Pancreas (tissue), 10 donors: ENCODE data around the gene MCRIP2. TPM values are rescaled to one million over a fixed set of nuclear protein-coding genes. Genes with fewer than 3 reads are reported as not detected.

Experiments used
- ATAC-seq, 4 donors: fragments of 200-7000 bp; cut with Tn5 transposase; one replicate each; pipeline versions ENCODE4 v1.8.0 to v1.9.1; 2020; ENCODE audit warnings: mild to moderate bottlenecking in 4 of 4, moderate library complexity in 4 of 4
- DNase-seq, 6 donors: peaks; one replicate each; pipeline ENCODE4 v3.0.0-alpha.2; 2020
- FAIRE-seq: peaks from 2 replicates; lab custom pipeline; 2012; peaks lifted over from hg19 to GRCh38; lab: Jason Lieb, UNC
- H3K27ac ChIP-seq, 4 donors: fragments of 200-600 bp; sonication (generic); 1 replicate in 3 of 4; 2 replicates in 1 of 4; pipeline versions ENCODE4 v1.5.0 to v1.8.0; 2020
- H3K27me3 ChIP-seq, 4 donors: fragments of 200-600 bp; one replicate each; pipeline ENCODE4 v1.8.0; 2021
- H3K36me3 ChIP-seq, 3 donors: fragments of 200-600 bp; sonication (generic) in 1 of 3; one replicate each; pipeline versions ENCODE4 v1.5.0 to v1.8.0; 2020 to 2021
- H3K4me1 ChIP-seq, 3 donors: fragments of 200-600 bp; one replicate each; pipeline ENCODE4 v1.8.0; 2021
- H3K4me3 ChIP-seq, 4 donors: fragments of 200-600 bp; sonication (generic) in 2 of 4; one replicate each; pipeline versions ENCODE4 v1.5.0 to v1.8.0; 2020 to 2021
- H3K9me3 ChIP-seq, 4 donors: fragments of 200-600 bp; one replicate each; pipeline ENCODE4 v1.8.0; 2021
- WGBS, 2 donors: extraction: QIAGEN DNeasy Blood & Tissue Kit; methylation state at CpG; one replicate each; pipeline ENCODE4 v1.1.7; 2013; 5-methylcytosine and 5-hydroxymethylcytosine counted together
- intact Hi-C, 3 donors: fragments of 100-400 bp; cut with DNase I; formaldehyde crosslinking; loops; one replicate each; pipeline versions ENCODE4 v1.11.1 to v1.14.2; 2022
- polyA plus RNA-seq, 2 donors: library from polyadenylated mRNA; stranded (reverse); fragments of 200-250 nt; gene quantifications; one replicate each; pipeline ENCODE4 v1.2.3, GENCODE V29; 2013
- total RNA-seq, 6 donors: library from RNA; stranded (reverse); fragmentation: NEBNext Ultra II Directional in 4 of 6; extraction: Animal tissue kit (Norgen Biotek cat#: 25700) in 4 of 6; gene quantifications; one replicate each; pipeline versions ENCODE4 v1.2.1 to v1.2.4, GENCODE V29; 2021 to 2023
- TF ChIP-seq, protein P1 (sequence below), 4 donors: fragments of 200-600 bp; sonication (generic) in 3 of 4; IDR thresholded peaks; one replicate each; pipeline versions ENCODE4 v1.5.0 to v1.8.0; 2021; ENCODE audit warnings: antibody characterized with exemption in 4 of 4
- donor health status: healthy with polysubstance abuse.
- donor health status: DM: no; HTN: no; CAD: no; lungs with moderate emphysema.
- donor health status: DM: no; HTN: no; CAD: no.
- donor health status: control.
- donor health status: control.
- donor health status: Bipolar disorder and iron deficiency.
- donor health status: DM: yes; HTN: yes; CAD: no.
- donor health status: DM: no; HTN: no; CAD: no.
- donor health status: DM: no; HTN: no; CAD: no.
- donor health status: DM: yes; HTN: yes; CAD: no.

The MCRIP2 gene
- total and polyA plus RNA-seq, 8 donors = 19.0 to 89.3 (median 27.7) TPM

DNA sequence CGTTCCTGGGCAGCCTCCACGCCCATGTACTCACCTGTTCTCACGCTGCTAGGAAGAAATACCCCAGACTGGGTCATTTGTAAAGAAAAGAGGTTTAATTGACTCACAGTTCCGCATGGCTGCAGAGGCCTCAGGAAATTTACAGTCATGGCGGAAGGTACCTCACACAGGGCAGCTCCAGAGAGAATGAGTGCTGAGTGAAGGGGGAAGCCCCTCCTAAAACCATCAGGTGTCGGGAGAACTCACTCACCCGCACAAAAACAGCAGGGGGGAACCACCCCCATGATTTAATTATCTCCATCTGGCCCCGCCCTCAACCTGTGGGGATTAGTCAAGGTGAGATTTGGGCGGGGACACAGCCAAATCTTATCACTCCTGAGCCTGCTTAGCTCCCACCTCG, 33.6 kb upstream of the MCRIP2 start:
- Histone ChIP-seq H3K27ac (no peak overlapping the region), H3K9me3 (no peaks in the 10 kb centered on the region), H3K4me3 (no peak overlapping the region), H3K36me3 (no peaks in the 10 kb centered on the region), H3K4me1 (peaks cover 0 to 5% (median 3%) of the 10 kb centered on the region in 3 donors), H3K27me3 (no peaks in the 10 kb centered on the region)
- no peak for FAIRE-seq
- 77 to 84% methylated on average over 10 of the region's 10 CpGs for WGBS, 2 donors
- TF ChIP-seq, protein P1, sequence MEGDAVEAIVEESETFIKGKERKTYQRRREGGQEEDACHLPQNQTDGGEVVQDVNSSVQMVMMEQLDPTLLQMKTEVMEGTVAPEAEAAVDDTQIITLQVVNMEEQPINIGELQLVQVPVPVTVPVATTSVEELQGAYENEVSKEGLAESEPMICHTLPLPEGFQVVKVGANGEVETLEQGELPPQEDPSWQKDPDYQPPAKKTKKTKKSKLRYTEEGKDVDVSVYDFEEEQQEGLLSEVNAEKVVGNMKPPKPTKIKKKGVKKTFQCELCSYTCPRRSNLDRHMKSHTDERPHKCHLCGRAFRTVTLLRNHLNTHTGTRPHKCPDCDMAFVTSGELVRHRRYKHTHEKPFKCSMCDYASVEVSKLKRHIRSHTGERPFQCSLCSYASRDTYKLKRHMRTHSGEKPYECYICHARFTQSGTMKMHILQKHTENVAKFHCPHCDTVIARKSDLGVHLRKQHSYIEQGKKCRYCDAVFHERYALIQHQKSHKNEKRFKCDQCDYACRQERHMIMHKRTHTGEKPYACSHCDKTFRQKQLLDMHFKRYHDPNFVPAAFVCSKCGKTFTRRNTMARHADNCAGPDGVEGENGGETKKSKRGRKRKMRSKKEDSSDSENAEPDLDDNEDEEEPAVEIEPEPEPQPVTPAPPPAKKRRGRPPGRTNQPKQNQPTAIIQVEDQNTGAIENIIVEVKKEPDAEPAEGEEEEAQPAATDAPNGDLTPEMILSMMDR (IDR thresholded peaks at IDR 0.05) = no peak
- DNase-seq = no peak
- ATAC-seq = no peak
- intact Hi-C loops = no loop called here

DNA sequence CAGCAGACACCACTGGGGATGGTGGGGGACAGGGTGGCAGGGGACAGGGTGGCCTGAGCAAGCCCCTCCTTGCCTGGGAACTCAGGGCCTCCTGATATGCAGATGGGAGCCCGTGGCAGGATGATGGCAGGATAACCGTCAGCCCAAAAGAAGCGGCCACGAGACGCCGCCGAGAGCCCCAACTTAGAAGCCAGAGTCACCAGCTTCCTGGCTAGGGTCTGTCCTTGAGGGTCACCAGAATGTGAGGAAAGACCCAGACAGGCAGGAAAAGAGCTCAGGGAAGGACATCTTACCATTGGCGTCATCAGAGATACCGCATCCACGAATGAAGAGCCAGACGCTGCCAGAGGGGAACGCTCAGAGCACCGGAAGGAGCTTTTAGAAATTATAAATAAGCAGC, 32.3 kb upstream of the MCRIP2 start:
- H3K27ac ChIP-seq = no peak overlapping the region
- ATAC-seq = no peak
- FAIRE-seq = no peak
- H3K9me3 ChIP-seq = no peaks in the 10 kb centered on the region
- H3K4me1 ChIP-seq = peaks cover 0 to 5% (median 3%) of the 10 kb centered on the region in 3 donors
- no peaks in the 10 kb centered on the region for H3K27me3 ChIP-seq
- WGBS, 2 donors = 86 to 93% methylated on average over 13 of the region's 13 CpGs
- TF ChIP-seq, protein P1 (IDR thresholded peaks at IDR 0.05) = no peak
- intact Hi-C loops = no loop called here
- no peaks in the 10 kb centered on the region for H3K36me3 ChIP-seq
- no peak for DNase-seq
- H3K4me3 ChIP-seq = no peak overlapping the region

DNA sequence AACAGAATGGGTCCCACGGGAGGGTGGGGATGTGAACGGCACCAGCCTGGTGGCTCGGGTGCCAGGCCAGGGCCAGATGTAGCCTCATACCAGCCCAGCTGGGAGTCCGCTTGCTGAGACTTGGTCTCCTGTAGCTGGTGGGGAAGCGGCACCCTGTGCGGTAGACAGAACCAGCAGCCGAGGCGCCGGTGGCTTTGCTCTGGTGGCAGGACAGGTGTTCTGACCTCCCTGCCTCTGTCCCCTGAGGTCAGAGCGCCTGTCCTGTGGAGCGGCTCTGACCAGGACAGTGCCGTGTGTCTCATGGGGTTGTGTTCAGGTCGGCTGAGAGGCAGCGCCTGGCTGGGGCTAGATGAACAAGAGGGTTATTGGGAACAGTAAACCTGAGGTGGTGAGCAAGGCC, 31.6 kb upstream of the MCRIP2 start:
- ATAC-seq (peak in 2 of 4 donors; percentile 5 to 14), FAIRE-seq (no peak)
- intact Hi-C loops = no loop called here

DNA sequence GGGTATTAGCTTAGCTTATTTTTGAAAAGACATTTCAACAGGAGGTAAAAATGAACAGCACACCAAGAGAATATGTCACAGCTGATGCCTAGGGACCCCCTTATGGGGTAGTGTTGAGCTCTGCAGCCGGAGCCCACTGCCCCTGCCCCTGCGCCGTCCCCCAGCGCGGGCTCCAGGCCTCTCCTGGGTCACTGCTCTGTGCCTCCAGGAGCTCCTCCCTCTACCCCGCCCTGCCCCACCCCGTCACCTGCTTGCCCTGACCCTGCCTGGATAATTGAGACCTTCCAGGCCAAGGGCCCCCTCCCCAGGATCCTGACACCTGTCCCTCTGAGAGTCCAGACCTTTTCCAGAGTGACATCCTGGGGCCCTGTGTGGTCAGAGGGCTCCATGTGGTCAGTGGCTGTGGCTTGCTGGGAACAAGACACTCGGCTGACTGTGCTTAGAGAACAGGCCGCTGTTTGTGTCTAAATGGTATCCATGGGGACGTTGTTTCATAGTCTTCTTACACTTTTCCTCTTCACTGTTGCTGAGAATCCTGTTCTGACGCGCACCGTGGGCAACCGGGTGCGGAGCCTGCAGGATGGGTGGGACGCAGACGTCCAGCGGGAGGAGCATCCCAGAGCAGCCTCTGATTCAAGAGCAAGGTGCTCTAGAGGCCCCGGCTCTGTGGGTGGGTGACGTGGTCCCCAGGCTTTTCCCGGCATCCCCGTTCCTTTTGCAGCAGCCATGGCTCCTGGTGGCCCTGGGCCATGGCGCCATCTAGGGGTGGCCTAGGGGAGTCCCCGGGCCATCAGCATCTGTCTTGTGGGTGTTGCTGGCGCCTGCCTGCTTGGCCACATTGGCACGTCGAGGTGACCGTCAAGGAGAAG, 30.9 kb upstream of the MCRIP2 start:
- H3K4me1 ChIP-seq = peaks cover 0 to 5% (median 3%) of the 10 kb centered on the region in 3 donors
- H3K9me3 ChIP-seq = no peaks in the 10 kb centered on the region
- H3K4me3 ChIP-seq = no peak overlapping the region
- no peak for FAIRE-seq
- TF ChIP-seq, protein P1 (IDR thresholded peaks at IDR 0.05) = peak; percentile 69 to 76 (median 74)
- WGBS, 2 donors = 50 to 58% methylated on average over 28 of the region's 28 CpGs
- no peaks in the 10 kb centered on the region for H3K36me3 ChIP-seq
- peak in 5 of 6 donors; percentile 63 to 89 (median 79) for DNase-seq
- no peaks in the 10 kb centered on the region for H3K27me3 ChIP-seq
- peak; percentile 74 to 95 (median 94) for ATAC-seq
- intact Hi-C loops = no loop called here
- H3K27ac ChIP-seq = no peak overlapping the region

More for the DNA sequence above, 31.6 kb upstream of the MCRIP2 start:
- H3K9me3 ChIP-seq = no peaks in the 10 kb centered on the region
- peak in 1 of 6 donors; percentile 76 for DNase-seq
- no peaks in the 10 kb centered on the region for H3K36me3 ChIP-seq
- H3K27ac ChIP-seq = no peak overlapping the region
- TF ChIP-seq, protein P1 (IDR thresholded peaks at IDR 0.05) = no peak
- H3K27me3 ChIP-seq = no peaks in the 10 kb centered on the region
- WGBS, 2 donors = 86 to 90% methylated on average over 14 of the region's 14 CpGs
- no peak overlapping the region for H3K4me3 ChIP-seq
- H3K4me1 ChIP-seq = peaks cover 0 to 5% (median 3%) of the 10 kb centered on the region in 3 donors

DNA sequence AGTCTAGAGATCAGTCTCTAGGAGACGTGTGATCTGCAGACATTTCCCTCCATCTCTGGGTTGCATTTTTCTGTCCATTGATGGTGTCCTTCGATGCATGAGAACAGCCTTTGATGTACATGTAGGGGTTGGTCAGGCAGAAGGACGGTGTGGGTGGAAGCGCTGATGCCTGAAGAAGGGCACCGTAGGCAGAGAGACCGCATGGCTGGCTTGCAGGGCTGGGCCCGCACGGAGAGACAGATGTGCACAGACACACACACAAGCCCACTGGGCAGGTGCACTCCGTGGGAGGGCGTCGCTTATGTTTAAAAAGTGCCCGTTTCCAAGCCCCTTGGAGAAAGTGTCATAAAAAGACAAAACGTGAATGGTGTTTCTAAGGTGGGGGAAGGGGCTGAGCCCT, 26.5 kb upstream of the MCRIP2 start:
- 91 to 94% methylated on average over 13 of the region's 13 CpGs for WGBS, 2 donors
- H3K4me1 ChIP-seq = peaks cover 0 to 5% (median 3%) of the 10 kb centered on the region in 3 donors
- H3K36me3 ChIP-seq = peaks cover 0 to 8% (median 0%) of the 10 kb centered on the region in 3 donors
- H3K27me3 ChIP-seq = no peaks in the 10 kb centered on the region
- H3K9me3 ChIP-seq = no peaks in the 10 kb centered on the region
- H3K4me3 ChIP-seq = no peak overlapping the region
- no peak for DNase-seq
- intact Hi-C loops = no loop called here
- TF ChIP-seq, protein P1 (IDR thresholded peaks at IDR 0.05) = no peak
- no peak overlapping the region for H3K27ac ChIP-seq
- no peak for ATAC-seq
- FAIRE-seq = no peak
